GM19099 (cell line): ENCODE results near the gene EDA.

Experiments
- POLR2A ChIP-seq: IDR thresholded peaks from 3 replicates; pipeline ENCODE4 v1.6.1; 2011; ENCODE audit warnings: low read depth; ENCODE audit not compliant: insufficient read length; ENCODE audit errors: extremely low read depth

Gene EDA

DNA sequence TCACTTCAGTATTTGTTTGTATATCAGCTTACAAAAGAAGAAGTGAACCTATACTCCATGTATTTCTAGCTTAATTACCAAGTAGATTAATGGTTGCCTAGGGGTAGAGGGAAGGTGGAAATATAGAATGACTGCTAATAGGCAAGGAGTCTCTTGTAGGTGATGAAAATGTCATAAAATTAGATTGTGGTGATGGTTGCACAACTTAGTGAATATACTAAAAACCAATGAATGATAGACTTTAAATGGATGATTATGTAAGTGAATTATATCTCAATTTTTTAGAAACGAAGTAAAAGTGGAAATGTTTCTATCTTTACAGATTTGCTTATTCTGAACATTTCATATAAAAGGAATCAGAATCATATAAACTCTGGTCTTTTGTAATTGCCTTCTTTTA lies 268.3 kb downstream of the EDA start:
- TF ChIP-seq POLR2A: no peak

DNA sequence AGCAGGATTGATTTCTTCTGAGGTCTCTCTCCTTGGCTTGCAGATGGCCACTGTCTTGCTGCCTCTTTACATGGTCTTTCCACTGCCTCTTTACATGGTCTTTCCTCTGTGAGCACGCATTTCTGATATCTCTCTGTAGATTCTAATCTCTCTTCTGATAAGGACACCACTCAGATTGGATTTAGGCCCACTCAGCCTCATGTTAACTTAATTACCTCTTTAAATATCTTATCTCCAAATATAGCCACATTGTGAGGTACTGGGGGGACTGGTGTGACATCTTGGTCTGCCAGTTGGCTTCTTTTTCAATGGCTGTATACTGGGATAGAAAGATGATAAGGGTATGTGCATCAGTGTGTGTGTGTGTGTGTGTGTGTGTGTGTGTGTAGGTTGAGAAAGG lies 280.1 kb downstream of the EDA start:
- no peak for TF ChIP-seq POLR2A

DNA sequence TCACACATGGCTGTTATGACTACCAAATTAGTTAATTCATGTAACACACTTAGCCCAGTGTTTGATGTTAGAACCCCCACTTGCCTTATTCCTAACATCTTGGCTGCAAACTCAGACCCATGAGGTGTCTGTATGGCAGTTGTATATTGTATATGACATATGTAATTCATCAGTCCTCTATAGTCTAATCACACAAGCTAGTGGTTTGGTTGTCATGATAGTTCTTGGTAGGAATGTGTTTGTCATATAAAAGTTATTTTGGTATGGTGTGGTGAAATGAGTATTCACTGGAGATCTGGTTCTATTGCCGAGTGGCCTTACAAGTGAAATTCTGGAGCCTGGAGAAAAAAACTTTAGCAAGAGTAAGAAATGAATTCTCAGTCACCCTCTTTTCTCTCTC lies 284.6 kb downstream of the EDA start:
- no peak for TF ChIP-seq POLR2A

GRCh38 chrX:69906447-69906846 lies 290.5 kb downstream of the EDA start:
- TF ChIP-seq POLR2A: no peak

GRCh38 chrX:69914781-69915180 lies 298.9 kb downstream of the EDA start:
- no peak for TF ChIP-seq POLR2A

- TF ChIP-seq POLR2A: no peak
Observed at GRCh38 chrX:69919749-69920148, 303.8 kb downstream of the EDA start.

DNA sequence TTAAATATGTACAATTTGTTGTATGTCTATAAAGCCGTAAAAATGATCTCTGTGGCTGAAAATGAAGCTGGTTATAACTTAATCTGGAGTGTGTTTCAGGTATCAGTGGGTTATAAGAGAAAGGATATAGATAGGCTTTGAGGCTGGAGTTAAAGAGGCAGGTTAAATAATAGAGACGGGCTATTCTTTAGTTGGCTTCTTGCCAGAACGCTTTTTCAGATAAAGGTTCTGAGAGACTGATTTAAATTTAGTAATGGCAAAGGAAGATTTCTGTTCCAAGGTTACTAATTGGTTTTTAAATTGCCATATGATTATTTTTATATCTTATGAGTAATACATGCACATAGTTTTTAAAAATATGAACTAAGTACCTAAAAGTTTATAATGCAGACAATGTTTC lies 316.4 kb downstream of the EDA start:
- TF ChIP-seq POLR2A: no peak

GRCh38 chrX:69948276-69948797 lies 332.4 kb downstream of the EDA start:
- TF ChIP-seq POLR2A: no peak

DNA sequence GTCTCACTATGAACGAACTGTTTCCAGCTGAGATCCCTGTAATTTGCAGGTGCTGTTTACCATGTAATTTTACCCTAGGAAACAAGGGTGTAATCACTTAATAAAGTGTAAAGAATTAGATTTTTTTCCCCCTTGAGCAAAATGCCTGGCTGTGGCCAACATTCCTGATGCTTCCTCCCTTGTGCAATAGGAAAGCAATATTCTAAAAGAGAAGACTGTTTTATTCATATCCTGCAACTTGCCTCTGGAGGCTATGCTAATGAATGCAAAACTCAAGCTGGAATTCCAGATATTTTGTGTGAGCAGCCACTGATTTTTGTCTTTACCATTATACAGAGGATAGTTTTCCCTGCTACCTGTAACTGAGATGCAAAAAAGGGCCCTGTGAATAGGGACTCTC lies 335.8 kb downstream of the EDA start:
- TF ChIP-seq POLR2A: no peak

GRCh38 chrX:69959712-69960111 lies 343.8 kb downstream of the EDA start:
- no peak for TF ChIP-seq POLR2A

DNA sequence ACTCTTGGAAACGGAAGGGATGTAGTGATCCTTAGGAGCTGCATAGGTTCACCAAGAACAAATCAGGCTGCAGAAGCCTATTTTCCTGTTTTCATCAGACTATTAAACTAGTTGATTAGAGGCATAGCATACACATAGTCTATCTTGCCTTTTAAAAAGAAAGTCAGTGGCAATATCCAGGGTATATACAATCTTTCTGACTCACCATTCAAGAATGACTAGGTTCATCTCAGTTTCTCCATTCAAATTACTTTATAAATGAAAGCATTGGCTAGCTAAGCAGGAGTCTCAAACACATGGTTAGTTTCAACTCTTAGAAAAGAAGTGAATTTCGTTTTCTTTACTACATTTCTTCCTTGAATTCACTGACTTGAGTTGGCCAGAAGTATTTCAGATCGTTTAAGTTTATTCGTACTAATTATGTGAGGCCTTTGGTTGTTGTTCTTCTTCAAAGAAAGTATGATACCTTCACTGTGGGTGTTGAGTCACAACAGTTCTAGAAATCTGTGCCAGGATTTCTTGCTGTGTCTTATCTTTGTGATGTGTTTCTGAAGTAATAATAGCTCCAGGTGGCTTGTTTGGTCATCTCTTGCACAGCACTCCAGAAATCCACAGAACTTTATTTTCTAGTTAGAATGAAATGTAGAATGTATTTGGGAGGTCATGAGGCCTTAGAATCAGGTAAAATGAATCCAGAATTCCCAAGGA lies 345.6 kb downstream of the EDA start:
- no peak for TF ChIP-seq POLR2A

DNA sequence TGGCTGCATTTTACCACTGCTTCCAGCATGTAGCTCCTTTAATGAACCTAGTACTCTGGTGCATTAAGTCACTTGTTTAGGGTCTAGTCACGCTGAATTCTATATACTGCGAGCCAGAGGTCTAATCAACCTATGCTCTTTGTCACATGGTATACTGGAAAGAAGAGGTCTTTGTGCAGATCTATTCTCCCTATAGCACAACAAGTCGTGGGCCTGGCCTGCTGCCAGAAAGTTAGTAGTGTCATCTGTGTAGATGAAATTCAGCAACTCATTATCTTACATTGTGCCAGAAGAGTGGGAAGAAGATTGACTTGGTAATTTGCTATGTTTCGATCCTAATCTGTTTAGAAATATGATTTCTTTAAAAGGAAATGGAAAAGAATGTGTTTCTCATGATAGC lies 353.0 kb downstream of the EDA start:
- no peak for TF ChIP-seq POLR2A

- no peak for TF ChIP-seq POLR2A
Observed at GRCh38 chrX:69969460-69969859, 353.5 kb downstream of the EDA start.

DNA sequence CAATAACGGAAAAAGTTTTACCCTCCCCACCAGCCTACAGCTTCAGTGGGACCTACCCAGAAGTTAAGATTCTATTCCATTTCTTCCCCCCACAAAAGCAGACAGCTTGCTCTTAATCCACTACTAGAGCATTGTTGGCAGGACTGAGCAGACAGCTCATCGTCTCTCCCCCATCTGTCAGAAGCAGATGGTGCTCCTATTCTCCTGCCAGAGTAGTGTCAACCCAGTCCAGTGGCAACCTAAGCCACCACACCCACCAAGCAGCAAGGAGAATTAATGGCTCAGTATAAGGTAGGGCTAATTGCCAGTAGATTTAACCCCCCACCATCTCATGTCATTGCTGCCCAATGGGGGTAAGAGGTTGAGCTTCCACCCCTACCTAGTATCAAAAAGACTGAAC lies 371.8 kb downstream of the EDA start:
- no peak for TF ChIP-seq POLR2A

DNA sequence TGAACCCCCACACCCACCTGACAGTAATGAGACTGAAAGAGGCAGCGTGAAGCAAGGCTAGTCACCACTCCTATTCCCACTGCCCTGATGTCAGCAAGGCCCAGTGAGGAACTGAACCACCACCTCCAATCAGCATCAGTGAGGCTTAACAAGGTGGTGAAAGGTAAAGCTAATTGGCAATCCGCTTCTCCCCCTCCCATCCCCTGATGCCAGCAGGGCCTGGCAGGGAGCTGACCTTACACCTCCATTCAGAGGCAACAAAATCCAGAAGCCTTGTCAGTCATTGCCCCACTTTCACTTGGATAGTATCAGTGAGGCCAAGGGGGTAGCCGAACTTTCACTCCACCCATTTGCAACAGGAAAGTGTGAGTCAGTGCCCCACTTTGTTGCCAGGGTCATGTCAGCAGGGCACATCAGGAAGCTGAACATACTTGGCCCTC lies 373.1 kb downstream of the EDA start:
- no peak for TF ChIP-seq POLR2A

GRCh38 chrX:69991685-69992084 lies 375.8 kb downstream of the EDA start:
- TF ChIP-seq POLR2A: no peak

DNA sequence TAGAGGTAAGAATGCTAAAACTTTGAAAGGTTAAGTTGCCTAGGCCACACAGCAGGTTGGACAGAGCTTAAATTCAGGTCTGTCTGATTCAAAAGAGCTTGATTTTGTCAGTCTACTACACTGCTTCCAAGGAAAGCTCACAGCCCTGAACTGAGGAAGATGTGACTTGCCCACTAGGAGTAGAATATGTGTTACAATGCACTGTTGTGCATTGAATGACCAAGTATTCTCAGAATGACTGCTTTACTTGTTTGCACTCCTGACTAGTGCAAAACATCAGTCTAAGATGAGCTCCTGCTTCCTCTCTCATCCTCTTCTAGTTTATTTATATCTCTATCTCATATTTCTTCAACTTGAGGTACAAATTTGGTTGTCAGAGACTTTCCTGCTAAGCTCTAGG lies 377.6 kb downstream of the EDA start:
- no peak for TF ChIP-seq POLR2A
